Lower lobe of right lung (tissue), 2 donors: ENCODE results near the gene LIN28B. TPM values are rescaled to one million over a fixed set of nuclear protein-coding genes. Genes with fewer than 3 reads are reported as not detected.

ENCODE experiments used
- ATAC-seq, 2 donors: fragments of 200-7000 bp; cut with Tn5 transposase; one replicate each; pipeline ENCODE4 v1.9.1; 2020 to 2022; ENCODE audit warnings: mild to moderate bottlenecking in 2 of 2, moderate library complexity in 2 of 2
- DNase-seq: peaks from one replicate; pipeline ENCODE4 v3.0.0-alpha.2; 2020
- H3K27ac ChIP-seq: fragments of 200-600 bp; one replicate; pipeline ENCODE4 v1.8.0; 2022
- H3K27me3 ChIP-seq: fragments of 200-600 bp; one replicate; pipeline ENCODE4 v1.8.0; 2022; ENCODE audit warnings: low read depth
- H3K36me3 ChIP-seq: fragments of 200-600 bp; one replicate; pipeline ENCODE4 v1.8.0; 2022; ENCODE audit warnings: mild to moderate bottlenecking
- H3K4me1 ChIP-seq: fragments of 200-600 bp; one replicate; pipeline ENCODE4 v1.8.0; 2022
- H3K4me3 ChIP-seq: fragments of 200-600 bp; one replicate; pipeline ENCODE4 v1.8.0; 2022; ENCODE audit warnings: mild to moderate bottlenecking
- H3K9me3 ChIP-seq: fragments of 200-600 bp; one replicate; pipeline ENCODE4 v1.8.0; 2022
- intact Hi-C: fragments of 100-400 bp; cut with DNase I; formaldehyde crosslinking; loops from one replicate; pipeline ENCODE4 v1.11.0; 2022
- total RNA-seq: library from RNA; stranded (reverse); fragmentation: NEBNext Ultra II Directional; extraction: Animal tissue kit (Norgen Biotek cat#: 25700); gene quantifications from one replicate; pipeline ENCODE4 v1.2.1, GENCODE V29; 2021
- TF ChIP-seq, protein P1 (sequence below): fragments of 200-600 bp; IDR thresholded peaks from one replicate; pipeline ENCODE4 v1.8.0; 2022; ENCODE audit warnings: antibody characterized with exemption, mild to moderate bottlenecking
- donor health status: DM: no; HTN: yes; CAD: no; lungs with severe emphysema.

LIN28B gene
- total RNA-seq, 1 donor from 2014 or later: not detected

GRCh38 chr6:105029581-105029980 is 72.7 kb downstream of the LIN28B start:
- Histone ChIP-seq H3K9me3 (no peaks in the 10 kb centered on the region), H3K4me1 (no peaks in the 10 kb centered on the region), H3K27ac (no peak overlapping the region), H3K27me3 (no peaks in the 10 kb centered on the region), H3K36me3 (no peaks in the 10 kb centered on the region), H3K4me3 (no peak overlapping the region)
- intact Hi-C loops: no loop called here
- TF ChIP-seq, protein P1, sequence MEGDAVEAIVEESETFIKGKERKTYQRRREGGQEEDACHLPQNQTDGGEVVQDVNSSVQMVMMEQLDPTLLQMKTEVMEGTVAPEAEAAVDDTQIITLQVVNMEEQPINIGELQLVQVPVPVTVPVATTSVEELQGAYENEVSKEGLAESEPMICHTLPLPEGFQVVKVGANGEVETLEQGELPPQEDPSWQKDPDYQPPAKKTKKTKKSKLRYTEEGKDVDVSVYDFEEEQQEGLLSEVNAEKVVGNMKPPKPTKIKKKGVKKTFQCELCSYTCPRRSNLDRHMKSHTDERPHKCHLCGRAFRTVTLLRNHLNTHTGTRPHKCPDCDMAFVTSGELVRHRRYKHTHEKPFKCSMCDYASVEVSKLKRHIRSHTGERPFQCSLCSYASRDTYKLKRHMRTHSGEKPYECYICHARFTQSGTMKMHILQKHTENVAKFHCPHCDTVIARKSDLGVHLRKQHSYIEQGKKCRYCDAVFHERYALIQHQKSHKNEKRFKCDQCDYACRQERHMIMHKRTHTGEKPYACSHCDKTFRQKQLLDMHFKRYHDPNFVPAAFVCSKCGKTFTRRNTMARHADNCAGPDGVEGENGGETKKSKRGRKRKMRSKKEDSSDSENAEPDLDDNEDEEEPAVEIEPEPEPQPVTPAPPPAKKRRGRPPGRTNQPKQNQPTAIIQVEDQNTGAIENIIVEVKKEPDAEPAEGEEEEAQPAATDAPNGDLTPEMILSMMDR: no peak
- ATAC-seq (no peak), DNase-seq (no peak)

- intact Hi-C loops: no loop called here
- Histone ChIP-seq H3K4me3 (no peak overlapping the region), H3K9me3 (no peaks in the 10 kb centered on the region), H3K27me3 (no peaks in the 10 kb centered on the region), H3K27ac (no peak overlapping the region), H3K36me3 (no peaks in the 10 kb centered on the region), H3K4me1 (no peaks in the 10 kb centered on the region)
- DNase-seq (no peak), ATAC-seq (no peak)
- TF ChIP-seq, protein P1: no peak
Measured at GRCh38 chr6:105034470-105034869, 77.6 kb downstream of the LIN28B start.

DNA sequence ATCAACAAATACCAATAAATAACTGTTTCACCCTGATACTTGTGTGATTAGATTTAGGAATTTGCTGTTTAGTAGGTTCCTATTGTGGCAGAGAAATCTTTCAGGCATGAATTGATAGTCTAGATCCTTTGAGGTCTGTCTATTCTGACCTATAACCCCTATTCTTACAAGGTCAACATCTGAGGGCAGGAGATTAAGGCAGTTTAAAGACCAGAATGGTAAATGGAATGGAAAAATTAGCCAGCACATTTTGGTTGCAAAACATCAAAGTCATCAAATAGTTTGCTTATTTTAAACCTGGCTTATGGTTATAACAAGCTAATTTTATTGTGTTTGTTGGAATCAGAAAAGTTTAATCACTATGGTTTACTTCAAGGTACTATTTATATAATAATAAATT is 78.4 kb downstream of the LIN28B start:
- DNase-seq (no peak), ATAC-seq (no peak)
- H3K4me3 ChIP-seq: no peak overlapping the region
- no peaks in the 10 kb centered on the region for H3K4me1 ChIP-seq
- H3K36me3 ChIP-seq: no peaks in the 10 kb centered on the region
- TF ChIP-seq, protein P1: no peak
- H3K9me3 ChIP-seq: no peaks in the 10 kb centered on the region
- H3K27me3 ChIP-seq: no peaks in the 10 kb centered on the region
- no peak overlapping the region for H3K27ac ChIP-seq
- intact Hi-C loops: no loop called here

DNA sequence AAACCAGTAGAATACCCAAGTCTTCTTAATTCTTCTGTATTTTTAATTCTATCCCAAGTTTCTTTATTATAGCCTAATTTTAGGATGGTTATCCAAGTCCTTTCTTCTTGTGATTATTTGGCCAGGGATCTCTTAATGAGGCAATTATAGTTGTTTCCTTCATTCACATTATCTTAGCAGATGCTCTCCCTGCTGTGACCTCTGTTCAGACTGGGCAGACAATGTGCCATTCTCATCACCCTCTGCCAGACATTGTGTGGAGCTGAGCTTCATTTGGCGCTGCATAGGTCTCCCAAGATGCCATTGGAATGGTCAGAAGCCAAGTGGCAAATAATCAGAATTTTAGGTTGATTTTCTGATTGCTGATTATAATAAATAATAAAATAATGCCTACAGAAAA is 79.4 kb downstream of the LIN28B start:
- no peaks in the 10 kb centered on the region for H3K4me1 ChIP-seq
- TF ChIP-seq, protein P1: no peak
- intact Hi-C loops: no loop called here
- ATAC-seq: no peak
- H3K27ac ChIP-seq: no peak overlapping the region
- H3K27me3 ChIP-seq: no peaks in the 10 kb centered on the region
- no peak for DNase-seq
- H3K4me3 ChIP-seq: no peak overlapping the region
- no peaks in the 10 kb centered on the region for H3K36me3 ChIP-seq
- H3K9me3 ChIP-seq: no peaks in the 10 kb centered on the region

DNA sequence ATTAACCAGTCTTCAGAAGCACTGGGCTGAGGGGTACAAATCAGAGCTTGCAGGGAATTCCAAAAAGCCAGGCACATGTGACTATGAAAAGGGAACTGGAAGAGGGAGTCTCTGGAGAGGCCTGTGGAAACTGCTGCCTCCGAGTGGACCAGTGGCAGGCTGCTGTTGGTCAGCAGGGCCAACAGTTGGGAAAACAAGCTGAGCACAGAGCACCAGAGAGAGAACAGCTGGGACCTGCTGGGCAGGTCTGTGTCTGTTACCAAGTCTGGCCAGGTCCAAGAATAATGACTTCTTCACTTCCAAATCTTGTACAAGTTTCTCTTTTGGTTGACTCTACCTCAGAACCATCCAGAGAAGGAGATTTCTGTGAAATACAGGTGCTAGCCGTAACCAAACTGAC is 81.4 kb downstream of the LIN28B start:
- H3K36me3 ChIP-seq: no peaks in the 10 kb centered on the region
- no peaks in the 10 kb centered on the region for H3K9me3 ChIP-seq
- ATAC-seq (no peak), DNase-seq (no peak)
- intact Hi-C loops: no loop called here
- H3K27ac ChIP-seq: no peak overlapping the region
- H3K4me1 ChIP-seq: no peaks in the 10 kb centered on the region
- TF ChIP-seq, protein P1: no peak
- no peak overlapping the region for H3K4me3 ChIP-seq
- no peaks in the 10 kb centered on the region for H3K27me3 ChIP-seq

- intact Hi-C loops: no loop called here
- DNase-seq (no peak), ATAC-seq (no peak)
- H3K9me3 ChIP-seq: no peaks in the 10 kb centered on the region
- no peak overlapping the region for H3K4me3 ChIP-seq
- no peaks in the 10 kb centered on the region for H3K36me3 ChIP-seq
- TF ChIP-seq, protein P1: no peak
- H3K27ac ChIP-seq: no peak overlapping the region
- H3K4me1 ChIP-seq: no peaks in the 10 kb centered on the region
- no peaks in the 10 kb centered on the region for H3K27me3 ChIP-seq
Measured at GRCh38 chr6:105041880-105042279, 85.0 kb downstream of the LIN28B start.
